Stimulated activated CD8-positive, alpha-beta memory T cell treated with anti-CD3 and anti-CD28 coated beads, Interleukin-2, amount 100 ng/mL, for 1 hour (primary cell): Measurements from ENCODE around the gene GREB1L.
"Not testable (repeated sequence)": the region's sequence is repeated elsewhere in the genome, so short reads cannot be mapped to it uniquely, and the experiment has no call there.

ENCODE experiments used
- DNase-seq, 2 donors: peaks; one replicate each; pipeline ENCODE4 v3.0.0-alpha.2; 2020; ENCODE audit warnings: low read depth in 2 of 2

Gene GREB1L

DNA sequence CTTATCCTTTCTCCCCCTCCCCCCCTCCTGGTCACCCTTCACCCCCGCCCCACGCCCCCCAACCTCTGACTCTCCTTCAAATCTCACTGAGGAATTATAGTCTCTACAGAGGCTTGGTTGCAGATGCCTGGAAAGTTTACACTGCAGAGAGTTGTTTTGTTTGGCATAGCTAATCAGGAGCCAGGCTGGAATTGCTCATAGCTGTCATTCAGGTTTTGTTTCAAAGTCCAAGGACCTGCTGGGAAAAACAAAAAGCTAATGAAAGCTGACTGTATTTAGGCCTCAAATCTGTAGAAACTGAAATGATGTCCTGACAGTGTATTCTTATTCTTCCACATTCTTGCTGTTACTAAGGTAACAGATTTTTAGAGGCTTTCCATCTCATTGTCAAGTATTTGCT is 22.6 kb downstream of the GREB1L start:
- DNase-seq: no peak

- DNase-seq: no peak
Observed at GRCh38 chr18:21265971-21266673, 24.1 kb downstream of the GREB1L start.

GRCh38 chr18:21267400-21267799 is 25.4 kb downstream of the GREB1L start:
- DNase-seq: no peak

- no peak for DNase-seq
Observed at GRCh38 chr18:21269349-21269748, 27.3 kb downstream of the GREB1L start.

- DNase-seq: no peak
Observed at GRCh38 chr18:21270453-21270852, 28.4 kb downstream of the GREB1L start.

DNA sequence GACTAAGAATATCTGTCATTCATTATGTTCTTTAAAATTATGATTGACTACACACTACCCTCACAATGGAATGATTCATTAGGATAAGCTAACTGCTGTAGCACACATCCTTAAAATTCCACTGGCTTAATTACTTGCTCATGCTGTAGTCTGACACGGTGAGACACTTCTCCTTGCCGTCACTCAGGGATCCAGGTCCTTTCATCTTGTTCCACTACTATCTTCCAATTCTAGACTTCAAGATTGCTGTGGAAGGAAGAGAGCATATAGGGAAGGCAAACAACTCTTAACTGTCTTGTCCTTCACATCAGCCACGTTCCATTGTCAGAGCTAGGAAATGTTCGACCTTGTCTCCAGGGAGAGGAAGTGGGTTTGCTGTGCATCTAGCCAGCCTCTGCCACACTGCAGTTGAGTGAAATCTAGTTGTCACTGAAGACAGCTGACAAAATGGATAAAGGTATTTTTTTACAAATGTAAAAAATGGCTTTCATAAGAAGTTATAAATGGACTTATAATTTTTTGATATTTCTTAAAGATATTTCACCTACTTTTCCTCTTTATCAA is 30.1 kb downstream of the GREB1L start:
- no peak for DNase-seq

DNA sequence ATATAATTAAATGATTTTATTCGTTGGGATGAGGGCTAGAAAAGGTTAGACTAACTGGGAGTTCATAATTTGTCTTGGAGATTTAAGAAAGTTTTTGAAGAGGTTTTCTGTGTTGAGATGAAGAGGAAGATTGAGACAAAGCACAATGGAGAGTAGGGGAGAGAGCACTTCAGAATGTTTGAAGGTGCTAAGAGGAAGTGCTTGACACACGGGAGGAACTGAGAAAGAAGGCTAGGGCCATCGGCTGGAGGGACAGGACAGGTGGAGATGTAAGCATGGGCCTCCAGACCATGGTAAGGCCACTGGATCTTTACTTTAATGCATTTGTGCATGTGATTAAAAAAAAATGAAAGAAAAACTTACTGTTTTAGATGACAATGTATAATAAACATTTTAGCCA is 31.5 kb downstream of the GREB1L start:
- no peak for DNase-seq

DNA sequence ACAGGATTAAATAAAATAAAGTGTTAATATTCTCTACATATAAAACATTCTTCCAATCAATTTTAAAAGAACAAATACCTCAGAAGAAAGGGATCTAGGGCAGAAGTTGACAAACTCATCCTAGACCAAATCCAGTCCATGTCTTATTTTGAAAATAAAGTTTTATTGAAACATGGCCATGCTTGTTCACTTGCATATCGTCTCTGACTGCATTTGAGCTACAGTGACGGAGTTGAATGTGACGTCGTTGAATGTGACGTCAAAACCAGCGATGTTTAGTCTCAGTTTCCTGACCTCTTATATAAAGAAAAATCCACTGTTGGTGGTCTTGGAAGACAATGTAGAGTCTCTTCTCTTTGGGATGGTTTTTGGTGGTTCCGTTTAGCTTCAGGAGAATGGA is 33.6 kb downstream of the GREB1L start:
- no peak for DNase-seq

DNA sequence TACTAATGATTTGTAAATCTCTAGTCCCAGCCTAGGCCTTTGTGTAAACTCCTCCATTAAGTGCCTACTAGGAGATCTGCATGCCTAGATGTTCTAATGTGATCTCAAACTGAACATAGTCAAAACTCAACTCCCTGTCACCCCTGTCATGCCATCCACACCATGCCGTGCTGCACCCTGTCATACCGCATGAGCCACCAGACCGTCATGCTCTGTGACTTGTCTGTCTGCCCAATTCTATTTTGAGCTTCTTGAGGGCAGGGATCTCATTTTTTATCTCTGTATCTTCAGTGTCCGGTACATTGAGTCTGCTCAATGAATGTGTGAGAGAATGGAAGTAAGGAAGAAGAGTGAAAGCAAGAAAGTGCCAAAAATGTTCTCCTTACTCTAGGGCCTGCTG is 35.5 kb downstream of the GREB1L start:
- no peak for DNase-seq

DNA sequence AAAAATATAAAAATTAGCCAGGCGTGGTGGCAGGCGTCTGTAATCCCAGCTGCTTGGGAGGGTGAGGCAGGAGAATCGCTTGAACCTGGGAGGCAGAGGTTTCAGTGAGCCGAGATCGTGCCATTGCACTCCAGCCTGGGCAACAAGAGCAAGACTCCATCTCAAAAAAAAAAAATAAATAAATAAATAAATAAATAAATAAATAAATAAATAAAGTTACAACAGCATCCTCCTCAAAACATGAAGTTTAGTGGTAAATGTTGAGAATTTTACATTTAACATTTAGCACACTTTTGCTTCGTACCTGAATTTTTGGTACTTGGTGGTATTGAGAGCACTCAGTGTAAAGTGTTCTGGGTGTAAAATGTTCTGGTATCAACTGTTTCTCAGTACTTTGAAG is 36.2 kb downstream of the GREB1L start:
- DNase-seq: not testable (repeated sequence)

DNA sequence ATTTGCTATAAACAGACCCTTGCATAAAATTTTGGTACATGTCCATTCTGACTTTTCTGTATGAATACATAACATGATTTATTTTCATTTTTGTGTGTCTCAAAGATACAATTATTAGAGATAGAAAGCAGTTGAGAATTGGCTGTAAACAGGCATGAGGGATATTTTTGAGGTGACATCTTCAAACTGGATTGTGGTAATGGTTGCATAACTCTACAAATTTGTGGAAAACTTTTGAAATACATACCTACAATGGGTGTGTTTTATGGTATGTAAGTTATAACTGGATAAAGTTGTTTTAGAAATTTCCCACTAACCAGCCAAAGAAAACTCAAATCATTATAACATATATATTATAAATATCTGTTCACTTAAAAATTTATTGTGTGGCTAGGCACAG is 39.6 kb downstream of the GREB1L start:
- DNase-seq: no peak

DNA sequence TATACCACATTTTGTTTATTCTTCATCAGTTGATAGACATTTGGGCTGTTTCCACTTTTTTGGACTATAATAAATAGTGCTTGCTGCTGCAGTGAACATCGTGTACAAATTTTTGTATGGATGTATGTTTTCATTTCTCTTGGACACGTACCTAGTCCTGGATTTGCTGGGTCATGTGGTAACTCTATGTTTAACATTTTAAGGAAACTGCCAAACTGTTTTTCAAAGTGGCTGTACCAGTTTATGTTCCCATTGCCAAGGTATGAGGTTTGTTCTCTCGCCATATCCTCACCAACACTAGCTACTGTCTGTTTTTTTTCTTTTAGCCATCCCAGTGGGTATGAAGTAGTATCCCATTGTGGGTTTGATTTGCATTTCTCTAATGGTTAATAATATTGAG is 42.5 kb downstream of the GREB1L start:
- DNase-seq: no peak

GRCh38 chr18:21289827-21290226 is 47.8 kb downstream of the GREB1L start:
- no peak for DNase-seq

GRCh38 chr18:21291106-21291505 is 49.1 kb downstream of the GREB1L start:
- no peak for DNase-seq

DNA sequence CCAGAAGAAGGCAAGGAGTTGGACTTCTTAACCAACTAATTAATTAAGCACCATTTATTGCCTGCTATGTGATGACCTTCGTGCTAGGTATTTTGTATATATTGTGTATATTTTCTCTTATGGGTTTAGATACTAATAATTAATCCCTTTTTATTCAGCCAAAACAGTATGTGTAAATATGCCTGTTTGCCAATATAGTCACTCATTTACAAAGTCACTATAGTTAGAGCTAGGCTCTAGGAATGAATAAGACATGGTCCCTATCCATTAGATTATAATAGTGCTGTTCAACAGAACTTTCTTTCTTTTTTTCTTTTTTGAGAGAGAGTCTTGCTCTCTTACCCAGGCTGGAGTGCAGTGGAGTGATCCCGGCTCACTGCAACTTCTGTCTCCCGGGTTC is 51.4 kb downstream of the GREB1L start:
- DNase-seq: no peak

DNA sequence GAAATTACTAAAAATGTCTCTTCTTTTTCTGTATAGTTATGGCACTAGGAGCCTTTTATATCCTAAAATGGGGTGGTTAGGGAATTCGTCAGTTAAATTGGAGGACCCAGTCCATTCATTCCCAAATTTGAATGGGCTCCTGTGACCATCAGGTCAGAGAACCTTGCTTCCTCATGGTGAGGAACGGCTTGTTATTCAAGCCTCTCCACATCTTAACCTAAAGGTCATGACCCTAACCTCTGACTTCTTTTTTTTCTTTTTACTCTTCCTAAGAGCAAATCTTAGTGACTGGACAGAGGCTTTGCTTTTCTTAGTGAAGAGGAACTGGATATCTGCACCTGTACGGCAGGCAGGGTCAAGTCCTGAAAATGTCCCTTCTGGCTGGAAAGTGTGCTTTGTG is 53.1 kb downstream of the GREB1L start:
- DNase-seq: no peak

- DNase-seq: no peak
Observed at GRCh38 chr18:21296045-21296444, 54.0 kb downstream of the GREB1L start.

GRCh38 chr18:21298351-21298750 is 56.3 kb downstream of the GREB1L start:
- DNase-seq: no peak

GRCh38 chr18:21300035-21300907 is 58.2 kb downstream of the GREB1L start:
- DNase-seq: no peak

- no peak for DNase-seq
Observed at GRCh38 chr18:21300908-21301200, 58.8 kb downstream of the GREB1L start.

DNA sequence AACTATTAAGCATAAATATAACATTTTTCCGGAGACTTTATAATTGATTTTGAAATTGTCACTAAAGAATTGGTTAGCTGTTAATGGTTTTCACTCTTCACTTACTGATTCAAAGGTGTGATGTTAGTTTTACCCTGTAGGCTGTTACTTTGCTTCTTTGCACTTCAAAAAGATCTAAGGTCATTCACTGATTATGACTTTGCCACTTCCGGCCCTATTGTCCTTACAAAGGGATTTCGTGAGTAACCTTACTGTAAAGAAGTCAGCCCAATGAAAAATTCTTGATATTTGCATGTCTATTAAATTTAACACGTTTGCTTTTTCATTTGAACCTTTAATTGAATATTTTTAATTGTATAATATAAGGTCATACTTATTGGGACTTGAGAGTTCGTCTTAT is 61.4 kb downstream of the GREB1L start:
- DNase-seq: no peak

DNA sequence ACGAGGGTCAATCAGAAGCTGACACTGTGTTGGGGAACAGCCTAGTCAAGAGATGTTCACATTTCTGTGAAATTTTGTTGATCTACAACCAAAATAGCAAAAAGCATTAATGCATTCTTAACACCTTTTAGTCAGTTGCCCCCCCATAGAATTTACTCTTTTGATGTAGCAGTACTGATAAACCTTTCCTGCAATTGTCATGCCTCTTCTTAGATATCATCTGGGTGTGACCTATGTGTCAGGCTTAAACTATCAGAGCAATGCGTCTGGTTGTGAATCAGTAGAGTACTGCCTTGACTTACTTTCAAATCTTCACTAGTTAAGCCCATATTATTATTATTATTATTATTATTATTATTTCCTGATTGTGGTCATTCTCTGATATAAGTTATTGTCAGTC is 61.9 kb downstream of the GREB1L start:
- DNase-seq: no peak

DNA sequence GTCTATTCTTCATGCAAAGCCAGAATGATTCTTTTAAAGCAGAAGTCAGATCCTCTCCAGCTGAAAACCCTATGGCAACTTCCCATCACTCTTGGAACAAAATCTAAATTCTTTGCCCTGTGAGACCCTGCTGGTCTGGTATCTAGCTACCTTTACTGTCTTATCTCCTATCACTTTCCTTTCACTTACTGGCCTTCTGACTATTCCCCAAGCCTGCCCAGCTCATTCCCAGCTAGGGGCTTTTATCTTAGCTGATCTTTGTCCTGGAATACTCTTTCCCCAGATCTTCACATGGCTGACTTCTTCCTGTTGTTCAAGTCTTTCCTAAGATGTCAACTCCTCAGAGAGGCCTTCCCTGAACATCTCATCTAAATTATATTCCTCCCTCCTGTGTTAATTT is 63.6 kb downstream of the GREB1L start:
- DNase-seq: no peak
